GM12878 (cell line): Measurements from ENCODE around the gene LGALS3.

Source experiments
- GABPA ChIP-seq: IDR thresholded peaks from 2 replicates; pipeline ENCODE4 v1.6.1; 2014; ENCODE audit warnings: antibody characterized with exemption, low read depth, mild to moderate bottlenecking, inconsistent platforms
- MXI1 ChIP-seq: fragments of 150-350 bp; IDR thresholded peaks from 2 replicates; pipeline ENCODE4 v1.6.1; 2011; ENCODE audit warnings: low read depth, mild to moderate bottlenecking, inconsistent platforms, low read length, improper control_type of control experiment
- TF ChIP-seq, protein P1 (sequence below): IDR thresholded peaks from 2 replicates; pipeline ENCODE4 v1.6.1; 2012; ENCODE audit warnings: low read depth, low read length, improper control_type of control experiment

DNA sequence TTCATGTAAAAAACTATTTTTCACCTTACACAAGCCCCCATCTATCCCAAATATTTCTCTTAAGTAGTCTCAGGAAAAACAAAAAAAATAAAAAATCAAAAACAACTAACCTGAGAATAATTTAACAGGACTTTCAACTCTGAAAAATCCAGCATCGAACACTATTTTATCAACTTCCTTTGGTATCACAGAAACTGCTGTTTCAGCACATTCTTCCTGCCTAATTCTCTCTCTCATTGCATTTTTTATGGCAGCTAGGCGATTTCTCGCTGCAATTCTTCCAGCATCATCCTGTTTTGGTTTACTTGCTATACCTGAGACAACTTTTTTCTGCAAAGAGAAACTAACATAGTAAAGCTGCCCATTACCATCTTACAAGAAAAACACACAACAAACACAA is 29.4 kb downstream of the LGALS3 start:
- TF ChIP-seq MXI1 (no peak), GABPA (no peak)
- TF ChIP-seq, protein P1, sequence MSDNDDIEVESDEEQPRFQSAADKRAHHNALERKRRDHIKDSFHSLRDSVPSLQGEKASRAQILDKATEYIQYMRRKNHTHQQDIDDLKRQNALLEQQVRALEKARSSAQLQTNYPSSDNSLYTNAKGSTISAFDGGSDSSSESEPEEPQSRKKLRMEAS = no peak
